ENCODE measurements around the gene CDA.

CDA gene

GRCh38 chr1:20662110-20662475, 73.2 kb downstream of the CDA start:
- in situ Hi-C loops (cut with HindIII; ENCODE audit: low sequenced_read_pairs), result no loop called here
- no peak for TF ChIP-seq CTCF (IDR thresholded peaks at IDR 0.05; ENCODE audit: low read depth, low read length)
- H3K4me3 ChIP-seq (ENCODE audit: low read depth, low read length), result peak overlapping the region; percentile 97
- no peak for DNase-seq (ENCODE audit: low read depth, low spot score)

- DNase-seq (ENCODE audit: low read depth, low spot score), result no peak
- H3K4me3 ChIP-seq (ENCODE audit: low read depth, low read length), result no peak overlapping the region
- TF ChIP-seq CTCF (IDR thresholded peaks at IDR 0.05; ENCODE audit: low read depth, low read length), result no peak
- in situ Hi-C loops (cut with HindIII; ENCODE audit: low sequenced_read_pairs), result no loop called here
Observed at GRCh38 chr1:20663365-20663764, 74.5 kb downstream of the CDA start.

- in situ Hi-C loops (cut with HindIII; ENCODE audit: low sequenced_read_pairs), result no loop called here
- TF ChIP-seq CTCF (IDR thresholded peaks at IDR 0.05; ENCODE audit: low read depth, low read length), result no peak
- DNase-seq (ENCODE audit: low read depth, low spot score), result no peak
- H3K4me3 ChIP-seq (ENCODE audit: low read depth, low read length), result no peak overlapping the region
Observed at GRCh38 chr1:20663969-20664715, 75.2 kb downstream of the CDA start.

GRCh38 chr1:20665726-20666125, 76.8 kb downstream of the CDA start:
- H3K4me3 ChIP-seq (ENCODE audit: low read depth, low read length), result no peak overlapping the region
- DNase-seq (ENCODE audit: low read depth, low spot score), result no peak
- TF ChIP-seq CTCF (IDR thresholded peaks at IDR 0.05; ENCODE audit: low read depth, low read length), result no peak
- in situ Hi-C loops (cut with HindIII; ENCODE audit: low sequenced_read_pairs), result no loop called here

- in situ Hi-C loops (cut with HindIII; ENCODE audit: low sequenced_read_pairs), result no loop called here
- DNase-seq (ENCODE audit: low read depth, low spot score), result no peak
- TF ChIP-seq CTCF (IDR thresholded peaks at IDR 0.05; ENCODE audit: low read depth, low read length), result no peak
- no peak overlapping the region for H3K4me3 ChIP-seq (ENCODE audit: low read depth, low read length)
Observed at GRCh38 chr1:20666146-20666545, 77.2 kb downstream of the CDA start.

GRCh38 chr1:20666804-20667203, 77.9 kb downstream of the CDA start:
- TF ChIP-seq CTCF (IDR thresholded peaks at IDR 0.05; ENCODE audit: low read depth, low read length), result no peak
- no peak overlapping the region for H3K4me3 ChIP-seq (ENCODE audit: low read depth, low read length)
- in situ Hi-C loops (cut with HindIII; ENCODE audit: low sequenced_read_pairs), result no loop called here
- no peak for DNase-seq (ENCODE audit: low read depth, low spot score)
